Thyroid gland (tissue), 4 donors: ENCODE data around the gene AQP2. TPM values are rescaled to one million over a fixed set of nuclear protein-coding genes. Genes with fewer than 3 reads are reported as not detected.

Experiments
- DNase-seq, 2 donors: peaks; one replicate each; pipeline ENCODE4 v3.0.0-alpha.2; 2019
- H3K27ac ChIP-seq, 3 donors: fragments of 200-600 bp; sonication (generic); 1 replicate in 2 of 3; 2 replicates in 1 of 3; pipeline ENCODE4 v1.5.1; 2016 to 2019; ENCODE audit warnings: mild to moderate bottlenecking in 1 of 3, moderate library complexity in 1 of 3
- H3K27me3 ChIP-seq: fragments of 200-600 bp; sonication (generic); one replicate; pipeline ENCODE4 v1.5.1; 2019
- H3K36me3 ChIP-seq, 2 donors: fragments of 200-600 bp; sonication (generic); one replicate each; pipeline ENCODE4 v1.5.1; 2016 to 2019
- H3K4me1 ChIP-seq, 2 donors: fragments of 200-600 bp; sonication (generic); one replicate each; pipeline ENCODE4 v1.5.1; 2017 to 2019
- H3K4me3 ChIP-seq, 3 donors: fragments of 200-600 bp; sonication (generic); replicated peaks in 1 of 3; 1 replicate in 2 of 3; 2 replicates in 1 of 3; pipeline ENCODE4 v1.5.1; 2016; ENCODE audit warnings: mild to moderate bottlenecking in 1 of 3
- H3K9me3 ChIP-seq: fragments of 200-600 bp; sonication (generic); one replicate; pipeline ENCODE4 v1.5.1; 2017
- POLR2A ChIP-seq, 2 donors: fragments of 450-650 bp; IDR thresholded peaks; one replicate each; pipeline ENCODE4 v1.6.1; 2017; ENCODE audit warnings: antibody characterized with exemption in 2 of 2, mild to moderate bottlenecking in 2 of 2, moderate library complexity in 1 of 2
- WGBS, 2 donors: methylation state at CpG; one replicate each; pipeline ENCODE4 v1.1.5; 2017; 5-methylcytosine and 5-hydroxymethylcytosine counted together
- intact Hi-C: fragments of 100-400 bp; cut with DNase I; formaldehyde crosslinking; loops from one replicate; pipeline ENCODE4 v1.15.1; 2023
- total RNA-seq, 4 donors: library from RNA; depleted of rRNA; stranded (reverse); fragments of >200 nt; gene quantifications; one replicate each; pipeline ENCODE4 v1.2.3, GENCODE V29; 2016
- TF ChIP-seq, protein P1 (sequence below), 6 experiments: fragments of 200-600 bp in 3 of 6; fragments of 450-650 bp in 3 of 6; sonication (generic) in 3 of 6; IDR thresholded peaks; one replicate each; pipeline ENCODE4 v1.5.1; 2016 to 2019; ENCODE audit warnings: antibody characterized with exemption in 6 of 6, mild to moderate bottlenecking in 2 of 6, inconsistent platforms in 1 of 6, moderate library complexity in 1 of 6

Gene AQP2
- total RNA-seq, 4 donors from 2014 or later: 0.67 TPM; not detected in 3

DNA sequence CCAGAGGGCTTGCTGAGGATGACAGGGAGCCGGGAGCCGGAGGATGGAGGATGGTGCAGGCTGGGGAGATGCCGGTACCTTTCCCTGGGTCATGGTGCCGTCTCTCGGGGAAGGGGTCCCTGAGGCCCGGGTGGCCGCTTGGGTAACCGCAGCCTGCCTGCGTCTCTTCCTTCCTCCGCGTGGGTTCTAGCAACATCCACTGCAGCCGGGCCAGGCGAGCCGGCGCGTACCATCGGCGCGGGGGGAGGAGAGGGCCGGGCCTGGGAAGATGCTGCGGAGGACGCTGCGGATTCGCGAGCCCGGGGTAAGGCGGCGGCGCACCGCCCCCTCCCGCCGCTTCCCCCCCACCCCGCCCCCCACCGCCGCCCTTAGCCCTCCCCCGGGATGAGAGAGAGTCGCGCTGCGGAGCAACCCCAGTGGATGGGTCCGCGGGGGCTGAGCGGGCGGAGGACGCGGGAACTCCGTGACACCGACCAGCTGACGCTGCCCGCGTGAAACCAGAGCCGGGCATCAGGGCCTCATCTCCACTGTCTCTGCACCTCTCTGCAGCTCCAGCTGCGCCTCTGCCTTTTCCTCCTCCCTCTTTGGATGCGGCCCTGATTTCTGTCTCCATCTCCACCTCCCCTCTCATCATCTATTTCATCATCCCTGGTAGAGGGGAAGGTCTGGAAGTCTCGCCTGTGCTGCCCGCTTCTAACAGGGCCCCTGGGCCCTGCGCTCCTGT is 46.7 kb upstream of the AQP2 start, which contains the start of gene FAIM2:
FAIM2 (minus strand) TSS at position 201 of the 724 bp plus-strand sequence; CDS start at position 93, 108 bp downstream.
- H3K36me3 ChIP-seq: no peaks in the 10 kb centered on the region
- H3K4me1 ChIP-seq: no peaks in the 10 kb centered on the region
- H3K27me3 ChIP-seq: no peaks in the 10 kb centered on the region
- H3K4me3 ChIP-seq: no peak within 1 kb of the TSS
- no peaks in the 10 kb centered on the region for H3K9me3 ChIP-seq
- 32 to 33% methylated on average over 11 to 17 of the region's 56 CpGs for WGBS, 2 donors
- no peak for TF ChIP-seq POLR2A (IDR thresholded peaks at IDR 0.05)
- TF ChIP-seq, protein P1, sequence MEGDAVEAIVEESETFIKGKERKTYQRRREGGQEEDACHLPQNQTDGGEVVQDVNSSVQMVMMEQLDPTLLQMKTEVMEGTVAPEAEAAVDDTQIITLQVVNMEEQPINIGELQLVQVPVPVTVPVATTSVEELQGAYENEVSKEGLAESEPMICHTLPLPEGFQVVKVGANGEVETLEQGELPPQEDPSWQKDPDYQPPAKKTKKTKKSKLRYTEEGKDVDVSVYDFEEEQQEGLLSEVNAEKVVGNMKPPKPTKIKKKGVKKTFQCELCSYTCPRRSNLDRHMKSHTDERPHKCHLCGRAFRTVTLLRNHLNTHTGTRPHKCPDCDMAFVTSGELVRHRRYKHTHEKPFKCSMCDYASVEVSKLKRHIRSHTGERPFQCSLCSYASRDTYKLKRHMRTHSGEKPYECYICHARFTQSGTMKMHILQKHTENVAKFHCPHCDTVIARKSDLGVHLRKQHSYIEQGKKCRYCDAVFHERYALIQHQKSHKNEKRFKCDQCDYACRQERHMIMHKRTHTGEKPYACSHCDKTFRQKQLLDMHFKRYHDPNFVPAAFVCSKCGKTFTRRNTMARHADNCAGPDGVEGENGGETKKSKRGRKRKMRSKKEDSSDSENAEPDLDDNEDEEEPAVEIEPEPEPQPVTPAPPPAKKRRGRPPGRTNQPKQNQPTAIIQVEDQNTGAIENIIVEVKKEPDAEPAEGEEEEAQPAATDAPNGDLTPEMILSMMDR (IDR thresholded peaks at IDR 0.05): no peak
- DNase-seq: no peak
- intact Hi-C loops: no loop called here
- H3K27ac ChIP-seq: no peak within 1 kb of the TSS

DNA sequence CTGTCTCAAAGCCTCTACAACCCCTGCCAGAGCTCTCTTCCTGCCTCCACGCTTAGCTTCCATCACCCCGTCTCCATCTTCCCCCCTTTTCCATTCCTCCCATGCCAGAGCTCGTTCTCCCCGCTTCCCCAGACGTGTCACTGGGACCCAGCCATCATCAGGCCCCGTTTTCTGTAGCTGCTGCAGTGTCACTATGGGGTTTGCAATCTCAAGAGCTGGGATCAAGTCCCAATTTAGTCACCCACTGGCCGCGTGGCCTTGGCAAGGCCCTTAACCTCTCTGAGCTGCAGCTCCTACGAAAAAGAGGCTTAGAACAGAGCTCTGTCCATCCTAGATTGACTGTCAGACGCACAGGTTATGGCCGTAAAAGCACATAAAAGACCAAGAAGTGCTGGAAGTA is 45.9 kb upstream of the AQP2 start:
- 92 to 94% methylated on average over 11 of the region's 11 CpGs for WGBS, 2 donors
- Histone ChIP-seq H3K36me3 (no peaks in the 10 kb centered on the region), H3K9me3 (no peaks in the 10 kb centered on the region)

DNA sequence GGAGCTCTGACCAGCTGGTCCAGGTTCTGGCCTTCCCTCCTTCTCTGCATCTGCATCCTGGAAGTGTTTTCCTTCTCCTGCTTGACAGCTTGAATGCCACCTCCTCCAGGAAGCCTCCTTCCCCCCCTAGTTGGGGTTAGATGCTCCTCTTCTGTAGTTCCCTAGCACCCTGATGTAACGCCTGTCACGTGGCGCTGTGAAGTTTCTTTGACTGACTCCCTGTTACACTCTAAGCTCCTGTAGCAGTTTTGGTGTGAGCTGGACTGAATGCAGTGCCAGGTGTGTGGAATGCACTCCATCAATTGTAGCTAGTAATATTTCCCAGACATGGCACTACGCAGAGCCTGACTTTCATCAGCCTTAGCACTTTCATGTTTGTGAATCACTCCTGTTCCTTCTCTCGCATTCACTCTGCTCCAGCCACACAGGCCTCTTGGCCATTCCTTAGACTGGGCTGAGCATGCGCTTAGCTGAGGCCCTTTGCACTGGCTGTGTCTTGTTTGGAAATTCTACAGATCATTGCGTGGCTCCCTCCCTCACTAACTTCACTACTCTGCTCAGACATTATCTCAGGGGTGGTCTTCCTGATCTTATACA is 44.7 kb upstream of the AQP2 start:
- 91 to 96% methylated on average over 7 of the region's 7 CpGs for WGBS, 2 donors
- Histone ChIP-seq H3K36me3 (no peaks in the 10 kb centered on the region), H3K27me3 (no peaks in the 10 kb centered on the region), H3K9me3 (no peaks in the 10 kb centered on the region), H3K27ac (no peak overlapping the region), H3K4me1 (peaks cover 3 to 15% of the 10 kb centered on the region in 2 donors), H3K4me3 (no peak overlapping the region)
- no peak for DNase-seq
- TF ChIP-seq, protein P1 (IDR thresholded peaks at IDR 0.05): no peak
- no peak for TF ChIP-seq POLR2A (IDR thresholded peaks at IDR 0.05)
- intact Hi-C loops: no loop called here

More for the DNA sequence above, 45.9 kb upstream of the AQP2 start:
- no peak for DNase-seq
- intact Hi-C loops: no loop called here
- Histone ChIP-seq H3K27me3 (no peaks in the 10 kb centered on the region), H3K4me1 (peaks cover 0 to 2% of the 10 kb centered on the region in 2 donors), H3K4me3 (no peak overlapping the region), H3K27ac (no peak overlapping the region)
- TF ChIP-seq POLR2A (IDR thresholded peaks at IDR 0.05): no peak

DNA sequence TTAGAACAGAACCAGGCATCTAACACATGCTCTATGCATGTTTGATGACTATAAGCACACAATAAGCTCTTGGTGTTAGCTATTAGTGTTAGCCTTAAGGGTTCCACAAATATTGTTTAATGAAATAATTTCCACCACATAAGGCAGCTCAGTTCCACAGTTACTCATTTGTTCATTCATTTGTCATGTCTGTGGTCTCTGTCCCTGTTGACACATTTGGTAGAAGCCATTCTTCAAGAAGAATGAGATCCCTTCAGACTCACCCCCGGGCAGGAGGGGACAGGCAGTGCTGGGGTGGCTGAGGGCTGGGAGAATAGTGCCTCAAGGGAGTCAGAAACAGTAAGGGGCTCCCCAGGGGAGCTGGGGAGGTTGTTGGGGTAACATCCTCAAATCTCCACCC is 43.2 kb upstream of the AQP2 start:
- WGBS, 2 donors: 69 to 75% methylated on average over 1 of the region's 1 CpG
- TF ChIP-seq, protein P1 (IDR thresholded peaks at IDR 0.05): no peak
- TF ChIP-seq POLR2A (IDR thresholded peaks at IDR 0.05): no peak
- intact Hi-C loops: no loop called here
- Histone ChIP-seq H3K9me3 (no peaks in the 10 kb centered on the region), H3K4me3 (no peak overlapping the region), H3K4me1 (peaks cover 8 to 21% of the 10 kb centered on the region in 2 donors), H3K36me3 (no peaks in the 10 kb centered on the region), H3K27ac (no peak overlapping the region), H3K27me3 (no peaks in the 10 kb centered on the region)
- no peak for DNase-seq

DNA sequence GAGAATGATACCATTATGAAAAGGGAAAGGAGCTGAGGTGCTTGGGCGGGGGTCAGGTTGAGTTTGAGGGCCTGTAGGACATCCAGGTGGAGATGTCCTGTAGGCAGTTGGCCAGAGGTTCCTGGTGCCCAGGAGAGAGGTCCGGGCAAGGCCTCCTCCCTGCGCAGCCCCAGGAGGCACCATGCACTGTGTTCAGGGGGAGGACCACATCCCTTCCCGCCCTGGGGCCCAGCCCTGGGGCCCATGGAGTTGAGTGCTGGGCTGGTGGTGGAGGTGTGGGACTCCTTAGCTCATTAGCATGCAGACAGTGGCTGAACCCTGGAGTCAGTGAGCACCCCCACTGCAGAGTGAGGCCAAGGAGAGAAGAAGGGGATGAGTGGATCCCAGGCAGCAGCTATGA is 41.2 kb upstream of the AQP2 start:
- no peak for TF ChIP-seq POLR2A (IDR thresholded peaks at IDR 0.05)
- TF ChIP-seq, protein P1 (IDR thresholded peaks at IDR 0.05): no peak
- intact Hi-C loops: no loop called here
- DNase-seq: no peak
- no peaks in the 10 kb centered on the region for H3K9me3 ChIP-seq
- peaks cover 8 to 21% of the 10 kb centered on the region in 2 donors for H3K4me1 ChIP-seq
- no peak overlapping the region for H3K27ac ChIP-seq
- WGBS, 2 donors: 63 to 84% methylated on average over 3 of the region's 4 CpGs
- H3K4me3 ChIP-seq: no peak overlapping the region
- H3K36me3 ChIP-seq: no peaks in the 10 kb centered on the region
- H3K27me3 ChIP-seq: no peaks in the 10 kb centered on the region
